HG02943 (cell line): ENCODE data around the gene OR4K5.
"Not testable (repeated sequence)": the region's sequence is repeated elsewhere in the genome, so short reads cannot be mapped to it uniquely, and the experiment has no call there.

Experiments used
- ATAC-seq: cut with Tn5 transposase; IDR thresholded peaks from one replicate; pipeline ENCODE4 v1.9.1; 2021; ENCODE audit warnings: mild to moderate bottlenecking, low read depth, moderate library complexity; ENCODE audit not compliant: unreplicated experiment

OR4K5 gene, protein sequence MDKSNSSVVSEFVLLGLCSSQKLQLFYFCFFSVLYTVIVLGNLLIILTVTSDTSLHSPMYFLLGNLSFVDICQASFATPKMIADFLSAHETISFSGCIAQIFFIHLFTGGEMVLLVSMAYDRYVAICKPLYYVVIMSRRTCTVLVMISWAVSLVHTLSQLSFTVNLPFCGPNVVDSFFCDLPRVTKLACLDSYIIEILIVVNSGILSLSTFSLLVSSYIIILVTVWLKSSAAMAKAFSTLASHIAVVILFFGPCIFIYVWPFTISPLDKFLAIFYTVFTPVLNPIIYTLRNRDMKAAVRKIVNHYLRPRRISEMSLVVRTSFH

DNA sequence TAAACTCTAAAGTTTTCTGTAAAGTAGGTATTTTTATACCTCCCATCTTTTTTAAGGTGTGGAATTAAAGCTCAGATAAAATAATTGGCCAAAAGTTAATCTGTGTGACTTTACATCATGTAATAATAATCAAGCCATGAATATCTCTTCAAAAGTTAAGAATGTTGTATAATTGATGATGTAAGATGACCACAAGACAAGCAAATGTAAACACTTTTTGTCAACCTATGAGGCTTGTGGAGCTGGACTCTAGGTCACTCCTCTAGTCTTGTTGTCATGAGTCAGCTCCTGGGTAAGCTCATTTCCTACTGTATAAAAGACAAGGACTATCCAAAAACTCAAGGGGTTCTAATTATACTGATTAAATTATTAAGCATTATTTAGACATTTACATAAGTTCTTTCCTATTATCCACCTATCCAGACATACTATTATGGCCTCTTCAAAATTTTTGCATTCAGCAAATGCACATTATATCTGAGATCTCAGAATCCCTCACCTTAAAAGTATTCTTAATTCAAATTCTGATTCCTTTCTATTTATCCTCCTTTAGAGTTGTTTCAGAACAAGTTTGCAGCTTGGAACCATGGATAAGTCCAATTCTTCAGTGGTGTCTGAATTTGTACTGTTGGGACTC lies at the start of gene OR4K5:
OR4K5 (plus strand) TSS at position 587 of the 637 bp plus-strand sequence; CDS start at position 587, 0 bp downstream.
- no peak for ATAC-seq

- ATAC-seq = no peak
Observed at GRCh38 chr14:19873178-19873577, 47.2 kb upstream of the OR4K5 start.

GRCh38 chr14:19874842-19875241 lies 45.6 kb upstream of the OR4K5 start, which contains the start of gene OR4K2:
OR4K2 (plus strand) TSS chr14:19875142; CDS start chr14:19876268, 1,126 bp downstream.
- ATAC-seq = no peak

GRCh38 chr14:19878029-19878642 lies 42.3 kb upstream of the OR4K5 start:
- no peak for ATAC-seq

- no peak for ATAC-seq
Observed at GRCh38 chr14:19895282-19895681, 25.1 kb upstream of the OR4K5 start.

DNA sequence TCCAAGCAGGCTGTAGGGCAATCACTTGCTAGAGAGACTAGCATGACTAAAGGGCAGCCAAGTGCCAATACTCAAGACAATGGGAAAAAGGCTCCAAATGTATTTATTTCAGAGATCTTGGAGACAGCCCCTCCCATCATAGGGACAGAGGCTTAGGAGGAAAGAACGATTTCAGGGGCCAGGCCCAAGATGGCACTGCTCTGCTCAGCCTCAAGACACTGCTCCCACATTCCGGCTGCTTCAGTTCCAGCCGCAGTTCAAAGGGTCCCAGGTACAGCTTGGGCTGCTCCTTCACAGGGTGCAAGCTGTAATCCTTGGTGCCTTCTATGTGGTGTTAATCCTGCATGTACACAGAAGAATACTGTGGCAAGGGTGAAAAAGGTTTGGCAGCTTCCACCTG lies 19.4 kb upstream of the OR4K5 start:
- no peak for ATAC-seq

DNA sequence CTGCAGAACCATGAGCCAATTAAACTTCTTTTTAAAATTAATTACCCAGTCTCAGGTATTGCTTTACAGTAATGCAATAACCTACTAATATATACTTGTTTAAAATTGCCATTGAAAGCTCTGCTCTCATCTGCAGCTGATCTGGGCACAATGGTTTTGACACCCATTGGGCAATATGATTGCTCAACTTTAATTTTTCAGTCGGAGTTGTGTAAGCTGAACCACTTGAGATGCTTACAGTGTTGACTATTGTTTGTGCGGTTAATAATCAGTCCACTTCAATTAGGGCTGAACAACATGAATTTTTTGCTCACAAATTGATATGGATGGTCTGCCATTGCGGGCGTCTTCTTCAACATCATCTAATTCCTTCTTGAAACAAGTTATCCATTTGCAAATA lies 18.0 kb upstream of the OR4K5 start:
- no peak for ATAC-seq

- ATAC-seq = no peak
Observed at GRCh38 chr14:19906665-19907064, 13.7 kb upstream of the OR4K5 start.

- ATAC-seq = no peak
Observed at GRCh38 chr14:19911114-19911513, 9.3 kb upstream of the OR4K5 start.

DNA sequence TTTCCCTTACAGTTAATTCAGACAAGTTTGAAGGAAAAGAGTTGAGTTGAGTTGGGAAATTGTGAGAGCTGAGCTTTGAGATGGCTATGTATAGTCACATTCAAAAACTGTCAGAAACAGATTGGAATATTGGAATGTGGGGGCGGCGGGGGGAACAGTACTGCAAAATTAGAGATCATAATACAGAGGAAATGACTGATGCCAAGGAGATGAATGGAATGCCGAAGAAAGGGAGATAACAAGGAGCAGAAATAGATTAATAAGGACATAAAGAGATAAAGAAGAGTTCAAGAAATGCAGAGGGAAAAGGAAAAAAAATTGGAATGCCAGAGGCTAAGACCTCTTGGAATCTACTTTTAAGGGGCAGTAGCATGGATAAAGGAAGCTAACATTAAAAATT lies 3.2 kb upstream of the OR4K5 start:
- ATAC-seq = no peak

GRCh38 chr14:19917955-19918518 lies 2.4 kb upstream of the OR4K5 start:
- ATAC-seq = no peak

GRCh38 chr14:19918553-19919264 lies 1.7 kb upstream of the OR4K5 start:
- no peak for ATAC-seq

GRCh38 chr14:19930617-19931016 lies 10.2 kb downstream of the OR4K5 start, which contains the start of gene OR4K1:
OR4K1 (plus strand) TSS chr14:19930917; CDS start chr14:19935667, 4,750 bp downstream.
- no peak for ATAC-seq

DNA sequence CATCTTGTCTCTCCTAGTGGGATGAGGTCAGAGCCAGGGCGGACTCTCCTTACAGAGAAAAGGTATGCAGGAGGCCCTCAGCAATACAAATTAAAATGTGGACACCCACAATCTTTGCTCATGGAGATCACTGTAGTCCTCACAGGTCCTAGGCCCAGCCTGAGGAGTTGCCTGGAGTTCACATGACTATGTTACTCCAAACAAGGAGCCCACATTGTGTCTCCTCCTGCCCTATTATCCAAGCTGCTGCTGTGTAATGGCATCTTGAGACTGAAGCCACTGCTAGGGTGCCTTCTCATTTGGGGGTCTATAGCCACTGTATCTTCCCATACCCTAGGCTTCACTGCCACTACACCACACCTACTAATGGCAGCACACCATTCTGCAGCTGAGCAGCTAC lies 21.3 kb downstream of the OR4K5 start:
- ATAC-seq = no peak

DNA sequence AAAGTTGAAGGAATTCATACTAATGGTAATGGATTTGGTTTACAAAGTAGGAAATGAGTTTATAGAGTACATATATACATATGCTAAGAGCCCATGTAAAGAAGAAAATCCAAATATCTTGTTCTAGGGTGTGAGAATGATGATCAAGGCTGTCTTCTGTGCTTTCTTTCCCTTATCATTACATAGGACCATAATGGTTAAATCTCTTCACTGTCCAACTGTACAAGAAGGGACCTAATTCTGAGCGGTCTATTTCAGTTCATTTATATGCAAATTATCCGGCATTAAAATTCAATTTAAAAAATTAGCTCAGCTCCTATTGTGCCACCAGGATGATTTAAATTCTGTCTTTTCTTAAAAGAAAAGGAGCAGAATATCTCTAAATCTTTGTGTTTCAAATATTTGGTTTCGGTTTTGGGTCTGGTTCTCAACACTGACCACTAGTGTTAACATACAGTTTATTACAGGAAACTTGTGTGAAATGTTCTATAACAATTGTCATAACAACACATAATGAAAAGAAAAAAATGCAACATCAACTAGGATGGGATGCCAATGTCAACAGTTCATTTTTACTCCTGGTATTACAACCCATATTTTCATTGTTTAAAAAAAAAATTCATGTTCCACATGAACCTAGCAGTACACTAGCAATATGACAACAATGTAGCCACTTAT lies 27.1 kb downstream of the OR4K5 start:
- ATAC-seq = no peak

GRCh38 chr14:19949218-19949617 lies 28.8 kb downstream of the OR4K5 start:
- ATAC-seq = no peak

DNA sequence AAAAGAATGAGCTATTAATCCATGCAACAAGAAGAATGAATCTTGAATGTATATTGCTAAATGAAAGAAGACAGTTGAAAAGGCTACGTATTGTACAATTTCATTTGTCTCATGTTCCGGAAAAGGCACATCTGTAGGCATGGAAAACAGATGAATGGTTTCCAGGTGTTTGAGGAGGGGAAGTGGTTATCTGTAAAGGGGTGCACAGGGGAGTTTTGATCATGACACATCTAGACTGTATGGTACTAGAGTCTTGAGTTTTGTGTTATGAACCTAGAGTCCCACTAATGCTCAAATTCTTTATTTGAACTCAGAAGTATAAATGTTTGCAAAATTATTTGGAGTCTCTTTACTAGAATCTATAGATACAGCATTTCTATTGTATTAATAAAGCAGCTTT lies 49.3 kb downstream of the OR4K5 start:
- ATAC-seq = not testable (repeated sequence)
